Astrocyte of the spinal cord (primary cell): ENCODE data around the gene OSBPL3.
"Not testable (repeated sequence)": the region's sequence is repeated elsewhere in the genome, so short reads cannot be mapped to it uniquely, and the experiment has no call there.

ENCODE experiments used
- DNase-seq: peaks from one replicate; pipeline ENCODE4 v3.0.0; 2011; ENCODE audit warnings: low read depth, low spot score
- H3K4me3 ChIP-seq: 2 replicates; pipeline ENCODE4 v1.5.1; 2011; ENCODE audit warnings: low read depth, mild to moderate bottlenecking, low read length, moderate library complexity
- in situ Hi-C: cut with HindIII; loops from 2 replicates; pipeline ENCODE4 v1.10.0; 2017; ENCODE audit warnings: low sequenced_read_pairs
- TF ChIP-seq, protein P1 (sequence below): IDR thresholded peaks from 2 replicates; pipeline ENCODE4 v1.5.1; 2012; ENCODE audit warnings: low read depth, mild to moderate bottlenecking, low read length, inconsistent platforms

Gene OSBPL3

DNA sequence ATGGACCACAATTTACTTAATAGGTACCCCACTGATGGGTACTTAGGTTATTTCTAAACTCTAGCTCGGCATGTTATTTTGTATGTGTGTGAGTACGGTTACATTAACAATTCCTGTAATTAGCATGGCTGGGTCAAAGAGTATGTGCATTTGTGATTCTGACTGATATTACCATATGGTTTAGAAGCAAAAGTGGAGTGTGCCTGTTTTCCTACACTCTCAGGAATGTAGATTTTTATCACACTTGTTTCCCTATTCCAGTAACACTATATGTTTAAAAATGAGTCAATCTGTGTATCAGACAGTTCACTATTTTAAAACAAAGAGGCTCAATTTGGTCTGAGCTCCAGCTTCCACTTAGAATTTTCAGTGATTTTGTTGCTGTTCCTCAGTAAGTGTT, 178.1 kb downstream of the OSBPL3 start:
- in situ Hi-C loops, result no loop called here
- TF ChIP-seq, protein P1, sequence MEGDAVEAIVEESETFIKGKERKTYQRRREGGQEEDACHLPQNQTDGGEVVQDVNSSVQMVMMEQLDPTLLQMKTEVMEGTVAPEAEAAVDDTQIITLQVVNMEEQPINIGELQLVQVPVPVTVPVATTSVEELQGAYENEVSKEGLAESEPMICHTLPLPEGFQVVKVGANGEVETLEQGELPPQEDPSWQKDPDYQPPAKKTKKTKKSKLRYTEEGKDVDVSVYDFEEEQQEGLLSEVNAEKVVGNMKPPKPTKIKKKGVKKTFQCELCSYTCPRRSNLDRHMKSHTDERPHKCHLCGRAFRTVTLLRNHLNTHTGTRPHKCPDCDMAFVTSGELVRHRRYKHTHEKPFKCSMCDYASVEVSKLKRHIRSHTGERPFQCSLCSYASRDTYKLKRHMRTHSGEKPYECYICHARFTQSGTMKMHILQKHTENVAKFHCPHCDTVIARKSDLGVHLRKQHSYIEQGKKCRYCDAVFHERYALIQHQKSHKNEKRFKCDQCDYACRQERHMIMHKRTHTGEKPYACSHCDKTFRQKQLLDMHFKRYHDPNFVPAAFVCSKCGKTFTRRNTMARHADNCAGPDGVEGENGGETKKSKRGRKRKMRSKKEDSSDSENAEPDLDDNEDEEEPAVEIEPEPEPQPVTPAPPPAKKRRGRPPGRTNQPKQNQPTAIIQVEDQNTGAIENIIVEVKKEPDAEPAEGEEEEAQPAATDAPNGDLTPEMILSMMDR, result no peak
- no peak for DNase-seq
- H3K4me3 ChIP-seq, result no peak overlapping the region

DNA sequence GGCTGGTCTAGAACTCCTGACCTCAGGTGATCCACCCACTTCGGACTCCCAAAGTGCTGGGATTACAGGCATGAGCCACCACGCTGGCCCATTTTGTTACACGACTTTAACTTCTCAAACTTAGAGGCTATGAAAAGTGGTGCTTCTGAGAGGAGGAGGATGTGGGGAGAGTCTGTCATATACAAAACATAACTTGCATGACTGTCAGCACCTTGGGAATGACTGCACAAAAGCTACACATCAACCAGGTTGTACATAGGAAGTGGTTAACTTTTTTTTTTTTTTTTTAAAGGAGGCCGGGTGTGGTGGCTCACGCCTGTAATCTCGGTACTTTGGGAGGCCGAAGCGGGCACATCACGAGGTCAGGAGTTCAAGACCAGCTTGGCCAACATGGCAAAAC, 179.3 kb downstream of the OSBPL3 start:
- no peak for DNase-seq
- TF ChIP-seq, protein P1, result no peak
- H3K4me3 ChIP-seq, result no peak overlapping the region
- in situ Hi-C loops, result no loop called here

GRCh38 chr7:24800073-24800472, 179.9 kb downstream of the OSBPL3 start:
- no peak for DNase-seq
- TF ChIP-seq, protein P1, result no peak
- in situ Hi-C loops, result no loop called here
- no peak overlapping the region for H3K4me3 ChIP-seq

GRCh38 chr7:24799506-24799905, 180.5 kb downstream of the OSBPL3 start:
- TF ChIP-seq, protein P1, result no peak
- DNase-seq, result no peak
- no peak overlapping the region for H3K4me3 ChIP-seq
- in situ Hi-C loops, result no loop called here

DNA sequence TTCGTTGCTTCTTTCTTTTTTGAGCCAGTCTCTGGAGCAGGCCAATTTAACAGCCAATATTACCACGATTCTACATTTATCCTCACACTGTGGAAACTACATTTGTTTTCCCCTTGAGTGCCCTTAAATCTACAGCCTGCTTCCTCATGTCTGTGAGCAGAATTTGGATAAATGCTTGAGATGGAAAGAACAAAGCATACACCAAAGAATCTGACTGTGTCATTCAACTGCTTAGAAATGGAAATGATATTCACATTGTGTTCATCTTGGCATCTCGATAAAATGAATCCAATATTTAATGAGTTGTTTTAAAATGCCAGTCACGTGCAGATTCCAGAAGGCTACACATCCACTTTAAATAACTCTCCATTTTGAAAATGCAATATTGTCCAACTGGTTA, 181.7 kb downstream of the OSBPL3 start:
- in situ Hi-C loops, result no loop called here
- DNase-seq, result no peak
- TF ChIP-seq, protein P1, result no peak
- no peak overlapping the region for H3K4me3 ChIP-seq

DNA sequence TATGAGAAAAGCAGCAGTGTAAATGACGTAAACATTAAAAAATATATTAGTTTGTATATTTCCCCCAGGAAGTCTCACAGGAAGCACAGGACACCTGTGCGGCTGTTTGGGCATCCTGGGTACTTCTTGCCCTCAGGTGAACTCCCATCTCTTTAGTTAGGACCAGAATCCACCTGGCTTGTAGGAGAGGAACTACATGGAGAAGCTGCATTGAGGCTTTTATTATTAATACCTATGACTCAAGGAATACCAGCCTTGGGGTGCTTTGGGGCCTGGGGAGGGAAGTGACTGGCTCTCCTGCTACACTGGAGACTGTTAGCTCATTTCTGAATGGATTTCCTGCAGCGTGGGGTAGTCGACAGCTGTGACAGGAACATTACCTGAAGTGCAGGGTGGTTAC, 182.7 kb downstream of the OSBPL3 start:
- no peak overlapping the region for H3K4me3 ChIP-seq
- in situ Hi-C loops, result no loop called here
- no peak for DNase-seq
- TF ChIP-seq, protein P1, result no peak

DNA sequence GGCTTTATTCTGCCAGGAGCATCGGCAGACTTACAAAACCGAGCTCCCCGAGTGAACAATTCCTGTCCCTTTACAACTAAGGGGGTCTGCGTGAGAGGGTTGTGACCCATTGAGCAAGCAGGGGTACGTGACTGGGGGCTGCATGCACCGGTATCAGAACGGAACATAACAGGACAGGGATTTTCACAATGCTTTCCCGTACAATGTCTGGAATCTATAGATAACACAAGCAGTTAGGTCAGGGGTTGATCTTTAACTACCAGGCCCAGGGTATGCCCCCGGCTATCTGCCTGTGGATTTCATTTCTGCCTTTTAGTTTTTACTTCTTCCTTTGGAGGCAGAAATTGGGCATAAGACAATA, 184.6 kb downstream of the OSBPL3 start:
- H3K4me3 ChIP-seq, result no peak overlapping the region
- DNase-seq, result no peak
- in situ Hi-C loops, result no loop called here
- TF ChIP-seq, protein P1, result no peak

DNA sequence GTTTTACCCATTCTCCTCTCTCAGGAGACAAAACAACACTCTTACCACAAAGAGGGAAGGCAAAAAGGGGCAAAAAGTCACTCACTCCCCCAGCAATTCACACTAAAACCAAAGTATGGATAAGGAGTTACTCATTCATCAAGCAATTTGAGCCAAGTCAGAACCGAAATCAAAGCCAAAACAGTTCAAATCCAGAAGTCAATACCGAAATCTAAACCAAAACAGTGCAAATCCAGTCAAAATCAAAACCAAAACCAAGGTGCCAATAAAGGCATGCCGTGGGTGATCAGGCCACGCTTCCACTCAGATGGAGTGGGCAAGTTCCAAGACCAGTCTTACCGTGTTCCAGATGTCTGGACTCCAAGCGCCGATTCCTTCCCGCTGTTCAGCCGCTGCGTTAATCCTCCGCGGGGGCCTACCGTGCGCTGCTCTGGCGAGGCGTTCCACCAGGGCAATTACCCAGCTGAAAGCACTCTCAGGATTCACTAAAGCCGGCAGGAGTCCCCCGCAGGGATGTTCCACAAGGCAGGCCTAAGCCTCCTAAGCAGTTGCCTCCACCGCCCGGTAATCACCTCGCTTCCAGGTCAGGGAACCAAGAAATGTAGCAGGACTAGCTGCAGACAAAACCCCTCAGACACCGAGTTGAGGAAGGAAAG, 185.1 kb downstream of the OSBPL3 start:
- DNase-seq, H3K4me3 ChIP-seq, in situ Hi-C loops: not testable (repeated sequence)
